ENCODE measurements around the gene ARMC3. TPM values are rescaled to one million over a fixed set of nuclear protein-coding genes. Genes with fewer than 3 reads are reported as not detected.
A peak's percentile ranks its signal among the peaks of the same experiment; 100 is the strongest.
"Not testable (repeated sequence)": the region's sequence is repeated elsewhere in the genome, so short reads cannot be mapped to it uniquely, and the experiment has no call there.

Gene ARMC3
- total RNA-seq, 1 experiment from 2014 or later: 0.09 TPM

DNA sequence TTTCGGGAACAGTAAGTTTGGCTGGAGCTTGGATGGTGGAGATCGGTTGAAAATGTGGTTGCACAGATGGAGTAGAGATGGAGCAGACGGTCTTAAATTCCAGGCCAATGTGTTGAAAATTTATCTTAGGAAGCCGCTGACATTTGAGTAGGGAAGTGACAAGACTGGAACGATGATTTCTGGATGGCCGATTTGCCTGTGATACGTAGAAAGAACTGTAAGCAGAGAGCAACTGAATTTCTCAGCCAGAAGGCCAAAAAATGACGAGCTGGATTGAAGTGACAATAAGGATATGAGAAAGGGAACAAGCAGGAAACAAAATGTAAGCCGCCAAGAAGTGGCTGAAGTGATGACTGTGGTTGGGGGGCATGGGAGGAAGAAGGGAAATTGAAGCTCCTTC lies 687 bp upstream of the ARMC3 start:
- Histone ChIP-seq H4K5ac (ENCODE audit: insufficient read length, low read depth, low read length) (no peak overlapping the region), H3K18ac (ENCODE audit: insufficient read length, low read depth, low read length) (peak overlapping the region; percentile 20), H3K4ac (ENCODE audit: low read depth, low read length) (no peak overlapping the region), H3K23me2 (ENCODE audit: insufficient read length, low read depth, low read length, poor library complexity, severe bottlenecking) (peaks cover 4% of the 10 kb centered on the region), H3K9me3 (ENCODE audit: control insufficient read depth, low read depth, low read length) (no peaks in the 10 kb centered on the region), H2AFZ (ENCODE audit: low read length) (peak overlapping the region; percentile 32), H3K9ac (ENCODE audit: extremely low read depth, insufficient read length, low read length) (peak overlapping the region; percentile 23), H4K91ac (ENCODE audit: insufficient read length, low read depth, low read length) (no peak overlapping the region), H3K56ac (ENCODE audit: insufficient read length, low read depth, low read length) (no peak overlapping the region), H2BK5ac (ENCODE audit: insufficient read length, low read length) (no peak overlapping the region), H3K79me1 (ENCODE audit: insufficient read depth, low read depth, low read length, poor library complexity, severe bottlenecking) (no peaks in the 10 kb centered on the region), H2BK12ac (ENCODE audit: insufficient read length, low read depth, low read length) (no peak overlapping the region), H2BK20ac (ENCODE audit: low read depth, low read length, poor library complexity, severe bottlenecking) (no peak overlapping the region), H2AK5ac (ENCODE audit: insufficient read length, low read length) (no peak overlapping the region), H3K79me2 (ENCODE audit: insufficient read depth, low read length) (no peaks in the 10 kb centered on the region), H3K27ac (ENCODE audit: insufficient read length, low read depth, low read length) (no peak overlapping the region), H3K14ac (ENCODE audit: insufficient read depth, low read length) (peak overlapping the region; percentile 83; the same call in 1 of the 2 replicates), H3K23ac (ENCODE audit: insufficient read length, low read depth, low read length) (no peak overlapping the region), H3K4me1 (ENCODE audit: insufficient read depth, low read length) (no peaks in the 10 kb centered on the region), H4K8ac (replicated peaks; ENCODE audit: insufficient read length, low read depth, low read length) (no peak overlapping the region), H2BK15ac (ENCODE audit: low read depth, low read length) (no peak overlapping the region), H3T11ph (ENCODE audit: low read length) (no peak overlapping the region), H2BK120ac (ENCODE audit: low read depth, low read length, poor library complexity, severe bottlenecking) (no peak overlapping the region), H4K20me1 (ENCODE audit: control insufficient read depth, insufficient read depth, insufficient read length) (no peaks in the 10 kb centered on the region), H3K27me3 (ENCODE audit: insufficient read depth, low read length) (no peaks in the 10 kb centered on the region; the same call in 1 of the 2 replicates), H3K4me2 (ENCODE audit: insufficient read depth, insufficient read length, low read length) (peak overlapping the region; percentile 61)
- Mint-ChIP-seq H3K4me3 (no peak overlapping the region), H3K36me3 (ENCODE audit: insufficient read depth in 1 of 3, low read depth in 3 of 3) (no peaks in the 10 kb centered on the region), H3K4me1 (0 out of 4 replicates have a peak, but pooled peaks cover 0 to 3% of the 10 kb centered on the region in 2 experiments), H3K27me3 (ENCODE audit: low read depth) (peaks cover 25% of the 10 kb centered on the region), H3K27ac (no peak overlapping the region), H3K9me3 (no peaks in the 10 kb centered on the region)
- TF ChIP-seq, protein P1, sequence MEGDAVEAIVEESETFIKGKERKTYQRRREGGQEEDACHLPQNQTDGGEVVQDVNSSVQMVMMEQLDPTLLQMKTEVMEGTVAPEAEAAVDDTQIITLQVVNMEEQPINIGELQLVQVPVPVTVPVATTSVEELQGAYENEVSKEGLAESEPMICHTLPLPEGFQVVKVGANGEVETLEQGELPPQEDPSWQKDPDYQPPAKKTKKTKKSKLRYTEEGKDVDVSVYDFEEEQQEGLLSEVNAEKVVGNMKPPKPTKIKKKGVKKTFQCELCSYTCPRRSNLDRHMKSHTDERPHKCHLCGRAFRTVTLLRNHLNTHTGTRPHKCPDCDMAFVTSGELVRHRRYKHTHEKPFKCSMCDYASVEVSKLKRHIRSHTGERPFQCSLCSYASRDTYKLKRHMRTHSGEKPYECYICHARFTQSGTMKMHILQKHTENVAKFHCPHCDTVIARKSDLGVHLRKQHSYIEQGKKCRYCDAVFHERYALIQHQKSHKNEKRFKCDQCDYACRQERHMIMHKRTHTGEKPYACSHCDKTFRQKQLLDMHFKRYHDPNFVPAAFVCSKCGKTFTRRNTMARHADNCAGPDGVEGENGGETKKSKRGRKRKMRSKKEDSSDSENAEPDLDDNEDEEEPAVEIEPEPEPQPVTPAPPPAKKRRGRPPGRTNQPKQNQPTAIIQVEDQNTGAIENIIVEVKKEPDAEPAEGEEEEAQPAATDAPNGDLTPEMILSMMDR (conservative IDR thresholded peaks at IDR 0.05): no peak
- no CpG with 5 or more reads among the region's 9 CpGs for WGBS (ENCODE audit: extremely low coverage, insufficient read length, low lambda C conversion rate)
- DNase-seq: no peak

DNA sequence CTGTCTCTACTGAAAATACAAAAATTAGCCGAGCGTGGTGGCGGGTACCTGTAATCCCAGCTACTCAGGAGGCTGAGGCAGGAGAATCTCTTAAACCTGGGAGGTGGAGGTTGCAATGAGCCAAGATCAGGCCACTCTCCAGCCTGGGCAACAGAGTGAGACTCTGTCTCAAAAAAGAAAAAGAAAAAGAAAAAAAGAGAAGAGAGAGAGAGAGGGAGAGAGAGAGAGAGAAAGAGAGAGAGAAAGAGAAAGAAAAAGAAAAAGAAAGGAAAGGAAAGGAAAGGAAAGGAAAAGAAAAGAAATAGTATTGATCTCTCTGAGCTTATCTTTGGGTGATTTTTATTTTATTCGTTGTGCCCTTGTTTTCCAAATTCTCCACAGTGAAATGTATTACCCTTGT lies 1.2 kb downstream of the ARMC3 start:
- H2BK20ac ChIP-seq (ENCODE audit: low read depth, low read length, poor library complexity, severe bottlenecking); H3K79me1 ChIP-seq (ENCODE audit: insufficient read depth, low read depth, low read length, poor library complexity, severe bottlenecking); H2BK120ac ChIP-seq (ENCODE audit: low read depth, low read length, poor library complexity, severe bottlenecking); H4K20me1 ChIP-seq (ENCODE audit: control insufficient read depth, insufficient read depth, insufficient read length); H2BK15ac ChIP-seq (ENCODE audit: low read depth, low read length); H2AK5ac ChIP-seq (ENCODE audit: insufficient read length, low read length); H3K9me3 ChIP-seq (ENCODE audit: control insufficient read depth, low read depth, low read length); H3K4me1 Mint-ChIP-seq; H3K4me2 ChIP-seq (ENCODE audit: insufficient read depth, insufficient read length, low read length); DNase-seq; H3K4me1 ChIP-seq (ENCODE audit: insufficient read depth, low read length); H3K36me3 Mint-ChIP-seq (ENCODE audit: insufficient read depth in 1 of 3, low read depth in 3 of 3); H3K14ac ChIP-seq (ENCODE audit: insufficient read depth, low read length); H3K4ac ChIP-seq (ENCODE audit: low read depth, low read length); H3K79me2 ChIP-seq (ENCODE audit: insufficient read depth, low read length); H3K23me2 ChIP-seq (ENCODE audit: insufficient read length, low read depth, low read length, poor library complexity, severe bottlenecking); H3K23ac ChIP-seq (ENCODE audit: insufficient read length, low read depth, low read length); H3K27ac ChIP-seq (ENCODE audit: insufficient read length, low read depth, low read length); H2AFZ ChIP-seq (ENCODE audit: low read length); H4K8ac ChIP-seq (replicated peaks; ENCODE audit: insufficient read length, low read depth, low read length); H3K18ac ChIP-seq (ENCODE audit: insufficient read length, low read depth, low read length); H3K9ac ChIP-seq (ENCODE audit: extremely low read depth, insufficient read length, low read length); H3K56ac ChIP-seq (ENCODE audit: insufficient read length, low read depth, low read length); H3K27me3 ChIP-seq (ENCODE audit: insufficient read depth, low read length); H3K27ac Mint-ChIP-seq; H2BK12ac ChIP-seq (ENCODE audit: insufficient read length, low read depth, low read length); H3K4me3 Mint-ChIP-seq; H2BK5ac ChIP-seq (ENCODE audit: insufficient read length, low read length); H4K91ac ChIP-seq (ENCODE audit: insufficient read length, low read depth, low read length); H4K5ac ChIP-seq (ENCODE audit: insufficient read length, low read depth, low read length); H3K9me3 Mint-ChIP-seq; H3T11ph ChIP-seq (ENCODE audit: low read length): not testable (repeated sequence)
- no CpG with 5 or more reads among the region's 4 CpGs for WGBS (ENCODE audit: extremely low coverage, insufficient read length, low lambda C conversion rate)
- peaks cover 25% of the 10 kb centered on the region for H3K27me3 Mint-ChIP-seq (ENCODE audit: low read depth)

All from H9 (cell line).